ENCODE measurements around the gene PTTG1.

PTTG1 gene

GRCh38 chr5:160475864-160476438, 54.3 kb downstream of the PTTG1 start:
- no peak for DNase-seq

- no peak for DNase-seq
Observed at GRCh38 chr5:160477266-160477970, 55.8 kb downstream of the PTTG1 start.

- DNase-seq: no peak
Observed at GRCh38 chr5:160478163-160478562, 56.5 kb downstream of the PTTG1 start.
